ENCODE results near the gene NFYC.

The NFYC gene

DNA sequence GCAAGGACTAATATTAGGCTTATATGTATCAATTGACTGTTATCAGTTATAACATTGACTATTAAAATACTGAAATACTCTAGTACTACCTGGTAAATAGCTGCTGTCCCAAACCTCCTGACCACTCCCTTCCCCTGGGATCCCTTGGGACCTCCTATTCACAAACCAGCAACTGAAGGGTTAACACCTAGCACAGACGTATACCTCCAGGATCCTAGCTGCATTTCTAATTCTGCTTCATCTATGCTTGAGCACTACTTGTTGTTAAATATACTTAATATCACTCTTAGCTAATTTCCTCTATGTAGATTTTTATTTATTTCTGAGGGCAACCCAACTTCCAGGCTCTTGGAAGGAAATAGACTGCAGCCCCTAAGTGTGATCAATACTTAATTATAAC is 1.8 kb upstream of the NFYC start:
- TF ChIP-seq, protein P1, sequence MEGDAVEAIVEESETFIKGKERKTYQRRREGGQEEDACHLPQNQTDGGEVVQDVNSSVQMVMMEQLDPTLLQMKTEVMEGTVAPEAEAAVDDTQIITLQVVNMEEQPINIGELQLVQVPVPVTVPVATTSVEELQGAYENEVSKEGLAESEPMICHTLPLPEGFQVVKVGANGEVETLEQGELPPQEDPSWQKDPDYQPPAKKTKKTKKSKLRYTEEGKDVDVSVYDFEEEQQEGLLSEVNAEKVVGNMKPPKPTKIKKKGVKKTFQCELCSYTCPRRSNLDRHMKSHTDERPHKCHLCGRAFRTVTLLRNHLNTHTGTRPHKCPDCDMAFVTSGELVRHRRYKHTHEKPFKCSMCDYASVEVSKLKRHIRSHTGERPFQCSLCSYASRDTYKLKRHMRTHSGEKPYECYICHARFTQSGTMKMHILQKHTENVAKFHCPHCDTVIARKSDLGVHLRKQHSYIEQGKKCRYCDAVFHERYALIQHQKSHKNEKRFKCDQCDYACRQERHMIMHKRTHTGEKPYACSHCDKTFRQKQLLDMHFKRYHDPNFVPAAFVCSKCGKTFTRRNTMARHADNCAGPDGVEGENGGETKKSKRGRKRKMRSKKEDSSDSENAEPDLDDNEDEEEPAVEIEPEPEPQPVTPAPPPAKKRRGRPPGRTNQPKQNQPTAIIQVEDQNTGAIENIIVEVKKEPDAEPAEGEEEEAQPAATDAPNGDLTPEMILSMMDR (IDR thresholded peaks at IDR 0.05), result no peak
- Mint-ChIP-seq H3K27ac (no peak overlapping the region), H3K4me1 (peaks cover 48% of the 10 kb centered on the region), H3K27me3 (ENCODE audit: low read depth, poor library complexity) (no peaks in the 10 kb centered on the region), H3K4me3 (no peak overlapping the region), H3K9me3 (peaks cover 7% of the 10 kb centered on the region), H3K36me3 (ENCODE audit: low read depth) (peaks cover 58% of the 10 kb centered on the region)
- no peak for DNase-seq

DNA sequence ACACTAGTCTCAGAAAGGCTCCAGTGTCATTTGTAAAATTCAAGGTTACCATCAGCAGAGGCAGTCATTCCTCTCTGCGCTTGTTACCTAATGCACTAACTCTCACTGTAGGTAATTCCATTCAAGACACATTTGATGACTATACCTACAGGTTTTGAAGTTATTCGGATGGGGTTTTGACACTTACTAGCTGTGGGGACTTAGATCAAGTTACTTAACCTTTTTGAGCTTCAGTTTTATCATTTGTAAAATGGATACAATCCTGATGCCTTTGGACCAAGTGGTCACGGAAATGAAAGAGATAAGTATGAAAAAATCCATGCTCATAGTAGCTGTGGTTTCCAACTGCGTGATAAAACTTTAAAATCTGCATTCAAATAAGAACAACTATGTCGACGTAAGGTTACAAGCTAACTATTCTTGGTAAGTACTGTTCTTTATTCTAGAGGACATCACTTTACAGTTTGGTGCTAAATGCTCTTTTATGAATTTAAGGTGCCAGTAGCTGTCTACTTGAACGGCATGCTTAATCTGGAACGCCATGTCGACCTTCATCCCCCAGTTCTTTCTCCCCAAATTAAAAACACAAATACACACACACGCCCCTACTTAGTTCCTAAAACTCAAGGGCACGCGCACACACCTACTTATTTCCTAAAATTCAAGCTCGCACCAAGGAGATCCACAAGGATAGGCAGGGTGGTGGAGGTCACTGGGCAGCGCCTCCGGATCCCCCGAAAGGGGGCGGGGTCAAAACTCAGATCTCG is 550 bp upstream of the NFYC start:
- DNase-seq, result no peak
- peaks cover 4% of the 10 kb centered on the region for H3K9me3 Mint-ChIP-seq
- peaks cover 46% of the 10 kb centered on the region for H3K36me3 Mint-ChIP-seq (ENCODE audit: low read depth)
- TF ChIP-seq, protein P1 (IDR thresholded peaks at IDR 0.05), result no peak
- H3K4me3 Mint-ChIP-seq, result peak overlapping the region; percentile 97
- H3K27ac Mint-ChIP-seq, result peak overlapping the region; percentile 99
- H3K27me3 Mint-ChIP-seq (ENCODE audit: low read depth, poor library complexity), result no peaks in the 10 kb centered on the region
- H3K4me1 Mint-ChIP-seq, result peaks cover 48% of the 10 kb centered on the region

DNA sequence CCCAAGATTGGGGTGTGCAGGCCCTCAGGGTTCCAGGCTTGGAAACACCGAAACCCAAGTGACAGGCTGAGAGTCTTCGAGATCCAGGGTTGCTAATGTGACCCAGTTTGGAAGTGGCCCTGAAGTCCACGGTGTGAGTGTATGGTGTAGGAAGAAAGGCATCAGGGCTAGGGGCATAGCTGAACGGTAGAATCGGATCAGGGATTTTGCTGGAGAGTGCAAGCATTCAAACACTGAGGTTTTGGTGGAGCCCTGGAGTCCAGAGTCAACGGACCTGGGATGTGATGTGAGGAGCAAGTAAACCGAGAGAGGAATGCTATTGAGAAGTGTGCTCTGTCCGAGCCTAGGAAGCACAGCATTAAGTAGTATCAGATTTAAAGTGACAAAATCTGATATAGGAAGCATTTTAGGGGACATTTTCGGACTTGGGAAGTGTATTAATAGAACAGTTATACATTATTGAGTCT is 958 bp downstream of the NFYC start:
- peaks cover 31% of the 10 kb centered on the region for H3K36me3 Mint-ChIP-seq (ENCODE audit: low read depth)

DNA sequence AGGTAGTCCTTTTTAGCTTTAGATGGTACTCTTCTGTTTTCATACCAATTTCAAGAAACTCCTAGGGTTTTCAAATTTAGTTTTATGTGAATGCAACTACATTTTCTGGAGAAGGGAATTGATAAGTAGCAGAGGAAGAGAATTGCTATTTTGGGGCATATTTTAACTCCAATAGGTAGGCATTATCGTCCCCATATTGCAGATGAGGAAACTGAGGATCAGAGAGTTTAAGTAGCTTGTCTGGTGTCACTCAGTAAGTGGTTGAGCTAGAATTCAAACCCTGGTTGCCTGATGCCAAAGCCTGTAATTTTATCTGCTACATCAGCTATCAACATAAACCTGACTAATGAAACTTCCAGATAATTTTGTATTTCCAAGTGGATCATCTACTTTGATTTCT is 1.9 kb downstream of the NFYC start:
- Mint-ChIP-seq H3K4me1 (peaks cover 56% of the 10 kb centered on the region), H3K27me3 (ENCODE audit: low read depth, poor library complexity) (no peaks in the 10 kb centered on the region), H3K4me3 (peak overlapping the region; percentile 97), H3K27ac (no peak overlapping the region), H3K9me3 (no peaks in the 10 kb centered on the region), H3K36me3 (ENCODE audit: low read depth) (peaks cover 21% of the 10 kb centered on the region)
- TF ChIP-seq, protein P1 (IDR thresholded peaks at IDR 0.05), result no peak
- DNase-seq, result no peak

More for the DNA sequence above, 958 bp downstream of the NFYC start:
- Mint-ChIP-seq H3K27me3 (ENCODE audit: low read depth, poor library complexity) (no peaks in the 10 kb centered on the region), H3K9me3 (no peaks in the 10 kb centered on the region), H3K4me1 (peaks cover 56% of the 10 kb centered on the region), H3K27ac (peak overlapping the region; percentile 99), H3K4me3 (peak overlapping the region; percentile 97)
- TF ChIP-seq, protein P1 (IDR thresholded peaks at IDR 0.05), result no peak
- no peak for DNase-seq

DNA sequence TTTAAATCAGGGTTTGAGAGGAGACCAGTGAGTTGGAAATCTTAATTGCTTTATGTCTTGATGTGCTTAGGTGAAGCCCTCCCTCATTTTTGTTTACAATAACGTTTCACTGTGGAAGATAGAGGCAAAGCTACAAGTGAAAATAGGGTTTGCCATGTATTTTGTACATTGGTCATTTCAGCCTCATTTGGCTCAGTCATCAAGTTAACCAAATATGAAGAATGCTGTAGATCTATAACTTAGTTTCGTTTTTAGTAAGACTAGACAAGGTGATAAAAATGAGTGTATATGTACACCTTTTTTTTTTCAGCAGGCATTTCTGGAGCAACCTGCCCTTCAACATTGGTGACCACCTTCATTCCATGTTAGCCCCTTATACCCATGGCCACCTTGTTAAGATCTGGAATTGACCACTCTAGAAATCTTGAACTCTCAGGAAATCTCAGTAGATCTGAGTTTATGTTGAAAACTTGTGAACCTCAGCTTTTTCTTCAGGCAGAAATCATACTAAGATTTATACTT is 2.9 kb downstream of the NFYC start:
- no peak for DNase-seq
- TF ChIP-seq, protein P1 (IDR thresholded peaks at IDR 0.05), result no peak
- Mint-ChIP-seq H3K36me3 (ENCODE audit: low read depth) (peaks cover 13% of the 10 kb centered on the region), H3K27ac (no peak overlapping the region), H3K4me1 (peaks cover 56% of the 10 kb centered on the region), H3K27me3 (ENCODE audit: low read depth, poor library complexity) (no peaks in the 10 kb centered on the region), H3K9me3 (no peaks in the 10 kb centered on the region), H3K4me3 (no peak overlapping the region)

DNA sequence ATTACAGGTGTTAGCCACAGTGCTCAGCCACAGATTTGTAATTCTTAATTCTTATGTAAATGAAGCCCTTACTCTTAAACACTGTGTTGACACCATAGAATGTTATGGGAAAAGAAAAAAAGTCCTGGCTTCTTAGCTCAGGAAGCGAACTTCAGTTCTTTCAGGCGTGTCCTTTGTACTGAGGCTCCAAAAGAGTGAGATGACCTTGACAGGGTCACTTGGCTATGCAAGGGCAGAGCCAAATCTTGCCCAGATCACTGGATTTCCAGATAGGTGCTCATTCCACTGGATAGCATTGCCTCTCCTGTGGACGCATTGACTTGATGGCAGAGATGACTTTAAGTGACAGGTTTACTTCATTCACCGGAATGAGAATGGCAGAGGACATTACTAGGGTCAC is 4.8 kb downstream of the NFYC start:
- no peaks in the 10 kb centered on the region for H3K9me3 Mint-ChIP-seq
- H3K27ac Mint-ChIP-seq, result no peak overlapping the region
- peaks cover 40% of the 10 kb centered on the region for H3K4me1 Mint-ChIP-seq
- H3K36me3 Mint-ChIP-seq (ENCODE audit: low read depth), result peaks cover 1% of the 10 kb centered on the region
- TF ChIP-seq, protein P1 (IDR thresholded peaks at IDR 0.05), result no peak
- H3K4me3 Mint-ChIP-seq, result no peak overlapping the region
- no peak for DNase-seq
- no peaks in the 10 kb centered on the region for H3K27me3 Mint-ChIP-seq (ENCODE audit: low read depth, poor library complexity)

Measured in nephron progenitor cell (in vitro differentiated cells).